ENCODE measurements around the gene AHCY. TPM values are rescaled to one million over a fixed set of nuclear protein-coding genes. Genes with fewer than 3 reads are reported as not detected.
"Not testable (repeated sequence)": the region's sequence is repeated elsewhere in the genome, so short reads cannot be mapped to it uniquely, and the experiment has no call there.

AHCY gene
- total RNA-seq, 1 donor from 2014 or later = 194 TPM

- no peak for DNase-seq (ENCODE audit: low read depth)
- no peak overlapping the region for H3K4me3 ChIP-seq (ENCODE audit: low read depth, low read length)
- no peak for TF ChIP-seq CTCF (conservative IDR thresholded peaks at IDR 0.05; ENCODE audit: low read depth, low read length)
Observed at GRCh38 chr20:34294563-34294962, 8.6 kb downstream of the AHCY start.

GRCh38 chr20:34293589-34293988 is 9.6 kb downstream of the AHCY start:
- TF ChIP-seq CTCF (conservative IDR thresholded peaks at IDR 0.05; ENCODE audit: low read depth, low read length) = no peak
- no peak for DNase-seq (ENCODE audit: low read depth)
- H3K4me3 ChIP-seq (ENCODE audit: low read depth, low read length) = no peak overlapping the region

GRCh38 chr20:34293119-34293518 is 10.0 kb downstream of the AHCY start:
- no peak overlapping the region for H3K4me3 ChIP-seq (ENCODE audit: low read depth, low read length)
- TF ChIP-seq CTCF (conservative IDR thresholded peaks at IDR 0.05; ENCODE audit: low read depth, low read length) = no peak
- DNase-seq (ENCODE audit: low read depth) = no peak

DNA sequence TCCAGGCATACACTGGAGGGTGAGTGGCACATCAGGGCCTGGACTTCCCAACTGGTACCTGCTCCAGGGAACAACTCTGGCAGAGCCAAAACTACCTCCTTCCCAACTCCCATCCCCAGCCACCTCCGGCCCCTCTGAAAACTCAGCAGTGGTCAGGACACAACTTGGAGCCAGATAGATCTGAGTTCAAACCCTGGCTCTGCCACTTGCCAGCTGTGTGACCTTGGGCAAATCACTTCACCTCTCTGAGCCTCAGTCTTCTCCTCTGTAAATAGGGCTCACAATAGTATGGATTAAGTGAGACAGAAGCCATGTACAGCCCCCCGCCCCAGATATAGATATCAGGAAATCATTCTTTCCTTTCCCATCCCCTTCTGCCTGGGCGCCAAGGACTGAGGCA is 10.7 kb downstream of the AHCY start:
- no peak for TF ChIP-seq CTCF (conservative IDR thresholded peaks at IDR 0.05; ENCODE audit: low read depth, low read length)
- no peak overlapping the region for H3K4me3 ChIP-seq (ENCODE audit: low read depth, low read length)
- DNase-seq (ENCODE audit: low read depth) = no peak

- H3K4me3 ChIP-seq (ENCODE audit: low read depth, low read length) = no peak overlapping the region
- DNase-seq (ENCODE audit: low read depth) = no peak
- no peak for TF ChIP-seq CTCF (conservative IDR thresholded peaks at IDR 0.05; ENCODE audit: low read depth, low read length)
Observed at GRCh38 chr20:34290471-34290870, 12.7 kb downstream of the AHCY start.

GRCh38 chr20:34287500-34287899 is 15.7 kb downstream of the AHCY start:
- not testable (repeated sequence) for DNase-seq (ENCODE audit: low read depth); H3K4me3 ChIP-seq (ENCODE audit: low read depth, low read length)

DNA sequence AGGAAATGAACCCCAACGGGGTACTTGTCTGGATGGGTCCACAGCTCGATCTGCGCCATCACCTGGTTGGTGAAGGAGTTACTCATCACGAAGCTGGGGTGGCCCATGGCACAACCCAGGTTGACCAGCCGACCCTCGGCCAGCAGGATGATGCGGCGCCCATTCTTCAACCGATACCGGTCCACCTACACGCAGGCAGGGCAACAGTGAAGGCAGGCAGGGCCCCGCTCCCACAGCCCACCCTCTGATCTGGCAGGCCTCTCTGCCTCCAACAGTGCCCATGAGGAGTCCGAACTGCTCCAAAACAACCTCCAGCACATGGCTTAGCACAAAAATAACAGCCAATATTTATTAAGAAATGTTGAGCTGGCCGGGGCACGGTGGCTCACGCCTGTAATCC is 17.7 kb downstream of the AHCY start:
- TF ChIP-seq CTCF (conservative IDR thresholded peaks at IDR 0.05; ENCODE audit: low read depth, low read length) = no peak
- H3K4me3 ChIP-seq (ENCODE audit: low read depth, low read length) = no peak overlapping the region
- no peak for DNase-seq (ENCODE audit: low read depth)

GRCh38 chr20:34283844-34284243 is 19.3 kb downstream of the AHCY start:
- no peak for TF ChIP-seq CTCF (conservative IDR thresholded peaks at IDR 0.05; ENCODE audit: low read depth, low read length)
- DNase-seq (ENCODE audit: low read depth) = no peak
- H3K4me3 ChIP-seq (ENCODE audit: low read depth, low read length) = no peak overlapping the region

All from epithelial cell of proximal tubule (primary cell).